Effector CD8-positive, alpha-beta T cell (primary cell): ENCODE measurements around the gene MRPS15.
A peak's percentile ranks its signal among the peaks of the same experiment; 100 is the strongest.

Source experiments
- DNase-seq: peaks from one replicate; lab custom pipeline; 2025; lab: John Stamatoyannopoulos, UW

Gene MRPS15

GRCh38 chr1:36458910-36459309 is 5.3 kb downstream of the MRPS15 start:
- no peak for DNase-seq

GRCh38 chr1:36457691-36458090 is 6.5 kb downstream of the MRPS15 start:
- no peak for DNase-seq

GRCh38 chr1:36456391-36456928 is 7.7 kb downstream of the MRPS15 start:
- no peak for DNase-seq

GRCh38 chr1:36455386-36455785 is 8.8 kb downstream of the MRPS15 start:
- no peak for DNase-seq

DNA sequence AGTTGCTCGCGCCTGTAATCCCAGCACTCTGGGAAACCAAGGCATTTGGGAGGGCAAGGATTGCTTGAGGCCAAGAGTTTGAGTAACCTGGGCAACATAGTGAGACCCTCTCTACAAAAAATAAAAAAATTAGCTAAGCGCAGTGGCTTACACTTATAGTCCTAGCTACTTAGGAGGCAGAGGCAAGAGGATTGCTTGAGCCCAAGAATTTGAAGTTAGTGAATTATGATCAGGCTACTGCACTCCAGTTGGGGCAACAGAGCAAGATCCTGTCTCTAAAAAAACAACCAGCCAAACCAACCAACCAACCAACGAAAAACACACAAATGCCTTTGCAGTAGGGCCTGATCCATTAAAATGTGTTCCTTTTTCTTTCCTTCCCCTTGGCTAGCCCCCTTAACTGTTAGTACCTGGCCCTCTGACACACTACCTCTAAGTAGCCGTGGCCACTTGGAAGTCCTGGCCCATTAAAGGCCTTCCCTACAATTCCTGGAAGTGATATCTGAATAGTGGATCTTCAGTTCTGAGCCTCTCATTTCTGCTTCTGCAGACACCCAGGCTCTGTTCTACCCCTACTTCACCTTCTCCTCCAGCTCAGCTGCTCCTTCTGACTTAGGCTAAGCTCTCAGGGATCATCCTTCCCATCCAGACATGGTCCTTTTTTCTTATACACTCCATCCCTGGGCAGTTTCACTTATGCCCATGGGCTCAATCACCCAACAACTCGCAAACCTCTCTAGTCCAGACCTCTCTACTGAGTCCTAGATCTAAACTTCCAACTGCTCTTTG is 10.4 kb downstream of the MRPS15 start:
- no peak for DNase-seq

DNA sequence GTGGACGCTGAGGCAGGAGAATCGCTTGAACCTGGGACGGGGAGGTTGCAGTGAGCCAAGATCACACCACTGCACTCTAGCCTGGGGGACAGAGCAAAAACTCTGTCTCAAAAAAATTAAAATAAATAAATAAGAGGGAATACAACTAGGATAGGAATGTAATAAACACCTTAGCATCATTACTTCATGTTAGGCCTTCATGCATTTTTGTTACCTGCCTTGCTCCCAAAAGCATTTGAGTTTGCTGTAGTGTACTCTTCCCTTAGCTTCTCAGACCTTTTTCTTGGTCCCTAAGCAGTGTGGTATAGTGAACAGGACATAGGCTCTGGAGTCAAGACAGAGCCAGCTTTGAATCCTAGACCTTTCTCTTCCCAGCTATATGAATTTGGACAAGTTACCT is 11.1 kb downstream of the MRPS15 start:
- no peak for DNase-seq

GRCh38 chr1:36450919-36451305 is 13.3 kb downstream of the MRPS15 start:
- no peak for DNase-seq

- DNase-seq, result peak; percentile 79
Observed at GRCh38 chr1:36450270-36450918, 13.8 kb downstream of the MRPS15 start, which contains the start of gene OSCP1. TSS of gene OSCP1 (minus strand) at chr1:36450451. CDS start at chr1:36450369, 82 bp downstream.

- no peak for DNase-seq
Observed at GRCh38 chr1:36448530-36449056, 15.6 kb downstream of the MRPS15 start.

DNA sequence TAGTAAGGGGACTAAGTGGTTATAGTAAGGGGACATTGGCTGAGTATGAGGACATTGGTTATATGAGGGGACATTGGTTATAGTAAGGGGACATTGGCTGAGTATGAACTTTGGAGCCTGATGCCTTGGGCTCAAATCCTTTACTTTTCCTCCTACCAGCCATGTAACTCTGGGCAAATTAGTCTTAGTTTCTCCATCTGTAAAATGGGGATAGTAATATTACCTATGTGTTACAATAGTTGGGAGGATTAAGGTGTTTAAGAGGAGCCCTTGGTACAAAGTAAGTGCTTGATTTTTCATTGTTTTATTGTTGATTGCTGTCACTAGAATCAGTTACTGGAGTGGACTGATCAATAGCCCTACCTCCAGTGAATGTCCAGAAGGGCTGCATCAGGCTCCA is 16.7 kb downstream of the MRPS15 start:
- no peak for DNase-seq

- no peak for DNase-seq
Observed at GRCh38 chr1:36446746-36447145, 17.4 kb downstream of the MRPS15 start.

GRCh38 chr1:36446271-36446670 is 17.9 kb downstream of the MRPS15 start:
- no peak for DNase-seq

DNA sequence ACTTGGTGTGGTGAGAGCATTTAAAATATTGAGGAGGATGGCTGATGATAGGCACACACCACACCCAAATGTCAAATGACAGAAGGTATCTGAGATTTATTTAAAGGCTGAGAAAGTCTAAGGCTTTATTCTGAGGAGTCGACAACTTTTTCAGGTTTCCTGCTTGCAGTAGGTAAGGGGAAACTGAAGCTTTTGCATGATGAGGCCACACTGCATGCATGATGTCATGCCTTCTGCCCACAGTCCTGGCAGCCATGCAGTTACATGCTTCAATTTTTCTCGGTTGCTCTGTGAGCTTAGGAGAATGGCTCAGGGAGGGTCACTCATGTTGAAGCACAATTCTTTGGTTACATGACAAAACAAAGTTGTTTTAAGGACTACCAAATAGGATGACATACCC is 20.9 kb downstream of the MRPS15 start:
- no peak for DNase-seq

- no peak for DNase-seq
Observed at GRCh38 chr1:36442337-36442736, 21.8 kb downstream of the MRPS15 start.

GRCh38 chr1:36440646-36441045 is 23.5 kb downstream of the MRPS15 start:
- no peak for DNase-seq

GRCh38 chr1:36440044-36440443 is 24.1 kb downstream of the MRPS15 start:
- no peak for DNase-seq

- DNase-seq, result no peak
Observed at GRCh38 chr1:36438715-36439114, 25.5 kb downstream of the MRPS15 start.

GRCh38 chr1:36436821-36437220 is 27.4 kb downstream of the MRPS15 start:
- DNase-seq, result no peak

DNA sequence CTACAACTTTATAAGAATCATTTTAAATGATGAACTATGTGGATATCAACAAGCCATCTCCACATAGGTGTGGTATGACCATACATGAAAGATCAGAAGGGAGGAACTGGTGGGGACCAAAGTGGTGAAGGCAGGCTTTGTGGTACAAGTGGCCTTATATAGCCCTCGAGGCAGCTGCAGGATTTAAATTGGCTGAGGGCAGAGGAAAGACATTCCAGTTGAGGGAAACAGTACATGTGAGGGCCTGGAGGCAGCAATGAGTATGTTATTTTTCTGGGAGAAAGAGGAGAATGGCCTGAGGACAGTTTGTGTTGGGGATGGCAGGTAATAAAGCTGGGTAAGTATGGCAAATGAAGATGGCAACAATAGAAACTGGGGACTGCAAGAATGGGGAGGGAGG is 31.1 kb downstream of the MRPS15 start:
- DNase-seq, result no peak

DNA sequence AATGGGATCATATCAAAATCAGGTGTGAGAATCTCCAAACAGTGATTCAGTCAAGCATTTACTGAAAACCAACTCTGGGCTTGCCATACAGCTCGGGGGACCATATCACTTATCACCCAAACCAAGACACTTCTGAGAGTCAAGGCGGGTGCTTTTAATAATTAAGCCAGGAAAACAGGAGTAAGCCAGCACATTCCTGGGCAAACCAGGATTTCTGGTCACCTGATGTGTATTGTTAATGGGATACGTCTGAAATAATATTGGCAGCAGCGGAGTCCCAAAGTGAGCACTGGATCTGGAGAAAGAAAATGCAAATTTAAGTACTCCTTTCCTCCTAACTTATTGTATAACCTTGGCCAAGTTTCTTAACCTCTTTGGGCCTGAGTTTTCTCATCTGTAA is 31.6 kb downstream of the MRPS15 start:
- no peak for DNase-seq

- DNase-seq, result no peak
Observed at GRCh38 chr1:36425791-36426190, 38.4 kb downstream of the MRPS15 start.

DNA sequence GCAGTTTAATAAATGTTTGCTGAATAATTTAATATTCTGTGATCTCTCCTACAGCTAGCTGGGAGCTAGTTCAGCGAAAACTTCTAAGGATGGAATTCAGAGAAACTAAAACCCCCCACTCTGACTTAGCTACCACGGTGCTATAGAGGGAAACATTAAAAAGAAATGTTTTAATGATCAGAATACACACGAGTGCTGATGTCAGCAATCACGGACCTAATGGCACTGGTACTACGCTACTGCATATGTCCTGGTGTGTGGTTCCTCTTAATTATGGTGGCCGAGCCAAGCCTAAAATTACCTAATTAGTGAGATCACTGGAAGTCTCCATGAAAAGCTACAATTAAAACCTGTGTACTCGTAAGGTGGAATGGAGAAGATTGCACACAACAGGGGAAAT is 42.5 kb downstream of the MRPS15 start:
- no peak for DNase-seq

DNA sequence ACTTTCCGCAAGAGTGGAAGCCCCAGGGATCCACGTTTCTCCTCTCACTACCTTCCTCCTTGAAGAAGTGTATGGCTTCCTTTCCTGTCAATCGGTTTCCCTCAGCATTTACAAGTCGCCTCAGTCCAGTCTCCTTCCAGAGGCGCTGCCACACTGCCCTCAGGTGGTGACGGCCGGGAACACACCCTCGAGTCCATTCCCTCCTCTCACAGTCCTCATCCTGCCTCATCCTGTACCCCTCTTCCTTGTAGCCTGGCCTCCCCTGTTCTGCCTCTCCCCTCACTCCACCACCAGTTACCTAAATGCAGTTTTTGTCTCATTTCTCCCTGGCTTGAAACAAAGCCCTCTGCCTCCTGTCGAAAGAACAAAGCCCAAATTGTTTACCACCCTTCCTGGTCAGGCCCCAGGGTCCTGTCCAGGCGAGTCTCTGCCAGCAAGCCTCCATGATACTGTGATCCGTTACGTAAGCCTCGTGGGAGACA is 43.3 kb downstream of the MRPS15 start:
- peak; percentile 87 for DNase-seq
